OCI-LY3 (cell line): Measurements from ENCODE around the gene SNTG2.

Source experiments
- EZH2phosphoT487 ChIP-seq: fragments of 200-600 bp; shearing (Covaris generic); IDR thresholded peaks from 2 replicates; pipeline ENCODE4 v1.6.1; 2018; ENCODE audit warnings: antibody characterized with exemption, mixed run types, low read depth
- TF ChIP-seq, protein P1 (sequence below): fragments of 200-600, 300-600 bp; sonication (generic); IDR thresholded peaks from 2 replicates; pipeline ENCODE4 v1.5.1; 2014; ENCODE audit warnings: antibody characterized with exemption, low read length, low read depth

DNA sequence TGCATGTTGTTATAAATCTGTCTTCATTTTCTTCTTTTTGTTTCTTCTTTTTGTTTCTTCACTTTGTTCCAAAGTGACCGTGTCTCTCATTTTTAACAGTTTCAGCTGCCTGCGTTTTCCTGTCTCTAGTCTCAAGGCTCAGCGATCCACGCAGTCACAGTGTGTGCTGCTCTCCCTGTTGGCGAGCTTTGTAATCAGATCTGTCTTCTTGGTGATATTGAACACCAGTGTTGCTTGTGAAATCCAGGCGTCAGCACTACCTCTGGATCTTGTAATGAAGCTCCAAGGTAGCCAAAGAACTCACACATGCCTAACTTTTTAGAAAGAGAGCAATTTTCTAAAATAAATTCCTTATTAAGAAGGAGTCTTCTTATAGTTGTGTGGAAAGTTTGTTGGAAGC, 13.2 kb downstream of the SNTG2 start:
- TF ChIP-seq EZH2phosphoT487, result no peak
- TF ChIP-seq, protein P1, sequence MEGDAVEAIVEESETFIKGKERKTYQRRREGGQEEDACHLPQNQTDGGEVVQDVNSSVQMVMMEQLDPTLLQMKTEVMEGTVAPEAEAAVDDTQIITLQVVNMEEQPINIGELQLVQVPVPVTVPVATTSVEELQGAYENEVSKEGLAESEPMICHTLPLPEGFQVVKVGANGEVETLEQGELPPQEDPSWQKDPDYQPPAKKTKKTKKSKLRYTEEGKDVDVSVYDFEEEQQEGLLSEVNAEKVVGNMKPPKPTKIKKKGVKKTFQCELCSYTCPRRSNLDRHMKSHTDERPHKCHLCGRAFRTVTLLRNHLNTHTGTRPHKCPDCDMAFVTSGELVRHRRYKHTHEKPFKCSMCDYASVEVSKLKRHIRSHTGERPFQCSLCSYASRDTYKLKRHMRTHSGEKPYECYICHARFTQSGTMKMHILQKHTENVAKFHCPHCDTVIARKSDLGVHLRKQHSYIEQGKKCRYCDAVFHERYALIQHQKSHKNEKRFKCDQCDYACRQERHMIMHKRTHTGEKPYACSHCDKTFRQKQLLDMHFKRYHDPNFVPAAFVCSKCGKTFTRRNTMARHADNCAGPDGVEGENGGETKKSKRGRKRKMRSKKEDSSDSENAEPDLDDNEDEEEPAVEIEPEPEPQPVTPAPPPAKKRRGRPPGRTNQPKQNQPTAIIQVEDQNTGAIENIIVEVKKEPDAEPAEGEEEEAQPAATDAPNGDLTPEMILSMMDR, result no peak
